Activated CD4-positive, alpha-beta T cell treated with anti-CD3 and anti-CD28 coated beads, Interleukin-2, amount 10 ng/mL, durations not matched to agents 7 days and 5 days (primary cell): ENCODE data around the gene RHOU. TPM values are rescaled to one million over a fixed set of nuclear protein-coding genes. Genes with fewer than 3 reads are reported as not detected.
A peak's percentile ranks its signal among the peaks of the same experiment; 100 is the strongest.

ENCODE experiments used
- CTCF ChIA-PET: fragments of 350-600 bp; sonication (Branson Sonifier 250); formaldehyde crosslinking; loops from one replicate; lab custom pipeline; 2021; ENCODE audit warnings: antibody characterized with exemption; lab: Charles Lee
- POLR2A ChIA-PET: fragments of 350-600 bp; sonication (Branson Sonifier 250); formaldehyde crosslinking; loops from one replicate; lab custom pipeline; 2021; ENCODE audit warnings: antibody characterized with exemption; lab: Charles Lee
- DNase-seq: peaks from one replicate; pipeline ENCODE4 v3.0.0-alpha.2; 2020
- H3K27ac Mint-ChIP-seq: one replicate; pipeline ENCODE4 v1.8.0; 2021; ENCODE audit warnings: mild to moderate bottlenecking, moderate library complexity, mixed read lengths
- H3K27me3 Mint-ChIP-seq: one replicate; pipeline ENCODE4 v1.8.0; 2021; ENCODE audit warnings: mixed read lengths
- H3K36me3 Mint-ChIP-seq: one replicate; pipeline ENCODE4 v1.8.0; 2021; ENCODE audit warnings: low read depth, mixed read lengths
- H3K4me1 Mint-ChIP-seq: one replicate; pipeline ENCODE4 v1.8.0; 2021; ENCODE audit warnings: mixed read lengths
- H3K4me3 Mint-ChIP-seq: one replicate; pipeline ENCODE4 v1.8.0; 2021; ENCODE audit warnings: mild to moderate bottlenecking, moderate library complexity, mixed read lengths
- H3K9me3 Mint-ChIP-seq: one replicate; pipeline ENCODE4 v1.8.0; 2021; ENCODE audit warnings: mixed read lengths
- total RNA-seq, 2 experiments: library from RNA; stranded (reverse); gene quantifications; one replicate each; pipeline ENCODE4 v1.2.3, GENCODE V29; 2021

Gene RHOU
- total RNA-seq, 2 experiments from 2014 or later, result 7.9 to 8.4 TPM

GRCh38 chr1:228752675-228753265, 17.5 kb downstream of the RHOU start:
- peaks cover 9% of the 10 kb centered on the region for H3K9me3 Mint-ChIP-seq
- H3K4me3 Mint-ChIP-seq, result no peak overlapping the region
- H3K27ac Mint-ChIP-seq, result no peak overlapping the region
- ChIA-PET POLR2A (no interaction called here), CTCF (interaction anchor here (1.0 kb wide), 1 partner anchor 45 kb away, joined by 3 read pairs; no protein-coding TSS in a partner anchor)
- peaks cover 39% of the 10 kb centered on the region for H3K4me1 Mint-ChIP-seq
- peaks cover 41% of the 10 kb centered on the region for H3K27me3 Mint-ChIP-seq
- peaks cover 8% of the 10 kb centered on the region for H3K36me3 Mint-ChIP-seq
- no peak for DNase-seq

GRCh38 chr1:228753287-228753686, 18.0 kb downstream of the RHOU start:
- Mint-ChIP-seq H3K9me3 (peaks cover 9% of the 10 kb centered on the region), H3K4me1 (peaks cover 34% of the 10 kb centered on the region), H3K4me3 (no peak overlapping the region), H3K27ac (no peak overlapping the region), H3K36me3 (peaks cover 8% of the 10 kb centered on the region), H3K27me3 (peaks cover 41% of the 10 kb centered on the region)
- ChIA-PET CTCF (interaction anchor here (1.0 kb wide), 1 partner anchor 44 kb away, joined by 3 read pairs; no protein-coding TSS in a partner anchor), POLR2A (no interaction called here)
- no peak for DNase-seq

GRCh38 chr1:228753786-228754360, 18.6 kb downstream of the RHOU start:
- H3K9me3 Mint-ChIP-seq, result peaks cover 11% of the 10 kb centered on the region
- H3K27me3 Mint-ChIP-seq, result peaks cover 43% of the 10 kb centered on the region
- no peak overlapping the region for H3K27ac Mint-ChIP-seq
- no peak overlapping the region for H3K4me3 Mint-ChIP-seq
- no peak for DNase-seq
- ChIA-PET CTCF (interaction anchor here (1.0 kb wide), 1 partner anchor 400 kb away, joined by 3 read pairs; no protein-coding TSS in a partner anchor), POLR2A (no interaction called here)
- H3K36me3 Mint-ChIP-seq, result peaks cover 7% of the 10 kb centered on the region
- H3K4me1 Mint-ChIP-seq, result peaks cover 33% of the 10 kb centered on the region

- DNase-seq, result no peak
Measured at GRCh38 chr1:228754646-228755268, 19.5 kb downstream of the RHOU start.

GRCh38 chr1:228755800-228756199, 20.5 kb downstream of the RHOU start:
- H3K27ac Mint-ChIP-seq, result no peak overlapping the region
- H3K27me3 Mint-ChIP-seq, result peaks cover 46% of the 10 kb centered on the region
- ChIA-PET CTCF (no interaction called here), POLR2A (no interaction called here)
- no peak for DNase-seq
- peaks cover 16% of the 10 kb centered on the region for H3K9me3 Mint-ChIP-seq
- H3K36me3 Mint-ChIP-seq, result peaks cover 9% of the 10 kb centered on the region
- no peak overlapping the region for H3K4me3 Mint-ChIP-seq
- H3K4me1 Mint-ChIP-seq, result peaks cover 29% of the 10 kb centered on the region

More at GRCh38 chr1:228754646-228755268, 19.5 kb downstream of the RHOU start:
- ChIA-PET POLR2A (no interaction called here), CTCF (interaction anchor here (1.0 kb wide), 1 partner anchor 399 kb away, joined by 3 read pairs; no protein-coding TSS in a partner anchor)
- Mint-ChIP-seq H3K4me3 (no peak overlapping the region), H3K27me3 (peaks cover 43% of the 10 kb centered on the region), H3K4me1 (peaks cover 29% of the 10 kb centered on the region), H3K36me3 (peaks cover 7% of the 10 kb centered on the region), H3K9me3 (peaks cover 13% of the 10 kb centered on the region), H3K27ac (no peak overlapping the region)

- CTCF ChIA-PET, result no interaction called here
- Mint-ChIP-seq H3K36me3 (peaks cover 9% of the 10 kb centered on the region), H3K27ac (no peak overlapping the region), H3K27me3 (peaks cover 41% of the 10 kb centered on the region), H3K4me3 (no peak overlapping the region), H3K4me1 (peaks cover 25% of the 10 kb centered on the region), H3K9me3 (peaks cover 16% of the 10 kb centered on the region)
- DNase-seq, result no peak
- POLR2A ChIA-PET, result no interaction called here
Measured at GRCh38 chr1:228756457-228756856, 21.2 kb downstream of the RHOU start.

- Mint-ChIP-seq H3K4me1 (peaks cover 18% of the 10 kb centered on the region), H3K27me3 (peaks cover 35% of the 10 kb centered on the region), H3K36me3 (peaks cover 9% of the 10 kb centered on the region), H3K9me3 (peaks cover 16% of the 10 kb centered on the region), H3K27ac (no peak overlapping the region), H3K4me3 (no peak overlapping the region)
- no peak for DNase-seq
- ChIA-PET CTCF (interaction anchor here (1.1 kb wide), 1 partner anchor 8 kb away, joined by 3 read pairs; no protein-coding TSS in a partner anchor), POLR2A (no interaction called here)
Measured at GRCh38 chr1:228758447-228758846, 23.2 kb downstream of the RHOU start.

- ChIA-PET POLR2A (no interaction called here), CTCF (interaction anchor here (0.6 kb wide), 1 partner anchor 261 kb away, joined by 3 read pairs; no protein-coding TSS in a partner anchor)
- Mint-ChIP-seq H3K27ac (no peak overlapping the region), H3K36me3 (peaks cover 11% of the 10 kb centered on the region), H3K9me3 (peaks cover 16% of the 10 kb centered on the region), H3K4me1 (peaks cover 18% of the 10 kb centered on the region), H3K4me3 (no peak overlapping the region), H3K27me3 (peaks cover 16% of the 10 kb centered on the region)
- DNase-seq, result no peak
Measured at GRCh38 chr1:228760979-228761378, 25.7 kb downstream of the RHOU start.

GRCh38 chr1:228763561-228763960, 28.3 kb downstream of the RHOU start:
- Mint-ChIP-seq H3K36me3 (peaks cover 7% of the 10 kb centered on the region), H3K4me1 (peaks cover 20% of the 10 kb centered on the region), H3K4me3 (no peak overlapping the region), H3K27ac (no peak overlapping the region), H3K27me3 (peaks cover 8% of the 10 kb centered on the region), H3K9me3 (peaks cover 7% of the 10 kb centered on the region)
- CTCF ChIA-PET, result no interaction called here
- no peak for DNase-seq
- POLR2A ChIA-PET, result no interaction called here

GRCh38 chr1:228765168-228765946, 30.1 kb downstream of the RHOU start:
- ChIA-PET CTCF (interaction anchor here (1.0 kb wide), 1 partner anchor 26 kb away, joined by 3 read pairs; no protein-coding TSS in a partner anchor), POLR2A (no interaction called here)
- DNase-seq, result peak; percentile 31
- Mint-ChIP-seq H3K27ac (peak overlapping the region; percentile 83), H3K36me3 (peaks cover 5% of the 10 kb centered on the region), H3K9me3 (no peaks in the 10 kb centered on the region), H3K4me1 (peaks cover 16% of the 10 kb centered on the region), H3K27me3 (peaks cover 2% of the 10 kb centered on the region), H3K4me3 (no peak overlapping the region)

GRCh38 chr1:228766788-228767187, 31.5 kb downstream of the RHOU start:
- no peak overlapping the region for H3K4me3 Mint-ChIP-seq

GRCh38 chr1:228767636-228768354, 32.5 kb downstream of the RHOU start:
- H3K4me1 Mint-ChIP-seq, result peaks cover 16% of the 10 kb centered on the region
- H3K9me3 Mint-ChIP-seq, result no peaks in the 10 kb centered on the region
- H3K27me3 Mint-ChIP-seq, result peaks cover 5% of the 10 kb centered on the region
- POLR2A ChIA-PET, result no interaction called here
- DNase-seq, result no peak
- H3K4me3 Mint-ChIP-seq, result no peak overlapping the region
- peaks cover 5% of the 10 kb centered on the region for H3K36me3 Mint-ChIP-seq
- CTCF ChIA-PET, result no interaction called here
- no peak overlapping the region for H3K27ac Mint-ChIP-seq

More at GRCh38 chr1:228766788-228767187, 31.5 kb downstream of the RHOU start:
- CTCF ChIA-PET, result interaction anchor here (1.0 kb wide), 1 partner anchor 12 kb away, joined by 3 read pairs; no protein-coding TSS in a partner anchor
- Mint-ChIP-seq H3K27me3 (peaks cover 5% of the 10 kb centered on the region), H3K27ac (no peak overlapping the region), H3K4me1 (peaks cover 16% of the 10 kb centered on the region), H3K9me3 (no peaks in the 10 kb centered on the region), H3K36me3 (peaks cover 5% of the 10 kb centered on the region)
- DNase-seq, result no peak
- POLR2A ChIA-PET, result no interaction called here
